ENCODE measurements around the gene TMEM255B.
A peak's percentile ranks its signal among the peaks of the same experiment; 100 is the strongest.

The TMEM255B gene

GRCh38 chr13:113805431-113806103 lies 46.5 kb downstream of the TMEM255B start:
- peaks cover 0 to 39% (median 7%) of the 10 kb centered on the region in 11 experiments; a peak in 8 of 22 replicates for H3K27me3 ChIP-seq
- H3K36me3 ChIP-seq = no peaks in the 10 kb centered on the region; a peak in 2 of 22 replicates
- no peak overlapping the region for H3K9ac ChIP-seq
- no peak overlapping the region for H3K4me3 ChIP-seq
- no peak overlapping the region for H3K27ac ChIP-seq
- no peak overlapping the region for H3K4me2 ChIP-seq
- TF ChIP-seq Cebpa-rat (IDR thresholded peaks at IDR 0.05) = no peak
- H4K20me1 ChIP-seq = peaks cover 0 to 15% (median 0%) of the 10 kb centered on the region in 11 experiments; a peak in 2 of 22 replicates
- peaks cover 36 to 55% (median 46%) of the 10 kb centered on the region in 11 experiments for H3K9me3 ChIP-seq (replicated peaks in 1 of 11)
- peaks cover 9 to 32% (median 23%) of the 10 kb centered on the region in 10 experiments; a peak in 19 of 20 replicates for H3K4me1 ChIP-seq

GRCh38 chr13:113806104-113806471 lies 47.1 kb downstream of the TMEM255B start:
- Histone ChIP-seq H3K4me2 (no peak overlapping the region), H3K9ac (no peak overlapping the region), H3K4me3 (no peak overlapping the region), H3K27ac (no peak overlapping the region), H3K4me1 (peaks cover 9 to 36% (median 27%) of the 10 kb centered on the region in 10 experiments; a peak in 19 of 20 replicates), H3K36me3 (no peaks in the 10 kb centered on the region; a peak in 2 of 22 replicates), H3K27me3 (peaks cover 0 to 39% (median 7%) of the 10 kb centered on the region in 11 experiments; a peak in 8 of 22 replicates), H3K9me3 (replicated peaks in 1 of 11) (peaks cover 36 to 58% (median 48%) of the 10 kb centered on the region in 11 experiments), H4K20me1 (peaks cover 0 to 13% (median 0%) of the 10 kb centered on the region in 11 experiments; a peak in 2 of 22 replicates)
- TF ChIP-seq Cebpa-rat (IDR thresholded peaks at IDR 0.05) = no peak

- H3K27me3 ChIP-seq = peaks cover 0 to 39% (median 7%) of the 10 kb centered on the region in 11 experiments; a peak in 8 of 22 replicates
- peaks cover 0 to 9% (median 0%) of the 10 kb centered on the region in 11 experiments; a peak in 2 of 22 replicates for H4K20me1 ChIP-seq
- H3K27ac ChIP-seq = no peak overlapping the region
- H3K4me3 ChIP-seq = no peak overlapping the region
- H3K9ac ChIP-seq = no peak overlapping the region
- H3K4me2 ChIP-seq = no peak overlapping the region
- H3K9me3 ChIP-seq (replicated peaks in 1 of 11) = peaks cover 36 to 58% (median 48%) of the 10 kb centered on the region in 11 experiments
- no peak for TF ChIP-seq Cebpa-rat (IDR thresholded peaks at IDR 0.05)
- H3K4me1 ChIP-seq = peaks cover 9 to 32% (median 23%) of the 10 kb centered on the region in 10 experiments; a peak in 19 of 20 replicates
- H3K36me3 ChIP-seq = no peaks in the 10 kb centered on the region; a peak in 2 of 22 replicates
Observed at GRCh38 chr13:113806526-113806925, 47.5 kb downstream of the TMEM255B start.

- peaks cover 0 to 6% (median 0%) of the 10 kb centered on the region in 11 experiments; a peak in 1 of 22 replicates for H4K20me1 ChIP-seq
- H3K4me1 ChIP-seq = peaks cover 0 to 21% (median 14%) of the 10 kb centered on the region in 10 experiments; a peak in 13 of 20 replicates
- no peaks in the 10 kb centered on the region; a peak in 2 of 22 replicates for H3K36me3 ChIP-seq
- peak overlapping the region in 2 of 11 experiments; percentile 10 to 17; a peak in 2 of 22 replicates for H3K4me2 ChIP-seq
- peaks cover 36 to 58% (median 48%) of the 10 kb centered on the region in 11 experiments for H3K9me3 ChIP-seq (replicated peaks in 1 of 11)
- H3K4me3 ChIP-seq = peak overlapping the region in 3 of 10 experiments; percentile 1 to 31 (median 3); a peak in 1 of 20 replicates
- no peak overlapping the region for H3K9ac ChIP-seq
- peaks cover 0 to 35% (median 7%) of the 10 kb centered on the region in 11 experiments; a peak in 8 of 22 replicates for H3K27me3 ChIP-seq
- TF ChIP-seq Cebpa-rat (IDR thresholded peaks at IDR 0.05) = no peak
- H3K27ac ChIP-seq = no peak overlapping the region
Observed at GRCh38 chr13:113808058-113808834, 49.2 kb downstream of the TMEM255B start.

- TF ChIP-seq Cebpa-rat (IDR thresholded peaks at IDR 0.05) = no peak
- H3K36me3 ChIP-seq = no peaks in the 10 kb centered on the region; a peak in 2 of 22 replicates
- H3K4me2 ChIP-seq = peak overlapping the region in 8 of 11 experiments; percentile 23 to 80 (median 66); a peak in 14 of 22 replicates
- peaks cover 0 to 23% (median 14%) of the 10 kb centered on the region in 10 experiments; a peak in 16 of 20 replicates for H3K4me1 ChIP-seq
- no peak overlapping the region for H3K9ac ChIP-seq
- peak overlapping the region in 1 of 10 experiments; percentile 21; a peak in 1 of 20 replicates for H3K4me3 ChIP-seq
- no peak overlapping the region for H3K27ac ChIP-seq
- peaks cover 37 to 67% (median 51%) of the 10 kb centered on the region in 11 experiments for H3K9me3 ChIP-seq (replicated peaks in 1 of 11)
- H3K27me3 ChIP-seq = peaks cover 0 to 39% (median 7%) of the 10 kb centered on the region in 11 experiments; a peak in 8 of 22 replicates
- H4K20me1 ChIP-seq = 0 out of 22 replicates have a peak, but pooled peaks cover 0 to 6% (median 0%) of the 10 kb centered on the region in 11 experiments
Observed at GRCh38 chr13:113809934-113810333, 50.9 kb downstream of the TMEM255B start.

- Histone ChIP-seq H3K9ac (0 out of 22 replicates have a peak overlapping the region, but pooled peaks of 1 of the 11 experiments have one; percentile 4), H3K4me2 (peak overlapping the region in 8 of 11 experiments; percentile 23 to 80 (median 66); a peak in 15 of 22 replicates), H3K27ac (peak overlapping the region in 2 of 11 experiments; percentile 30 to 36; a peak in 1 of 22 replicates), H3K27me3 (peaks cover 0 to 33% (median 5%) of the 10 kb centered on the region in 11 experiments; a peak in 7 of 22 replicates), H4K20me1 (0 out of 22 replicates have a peak, but pooled peaks cover 0 to 6% (median 0%) of the 10 kb centered on the region in 11 experiments), H3K36me3 (no peaks in the 10 kb centered on the region; a peak in 1 of 22 replicates), H3K9me3 (replicated peaks in 1 of 11) (peaks cover 41 to 74% (median 54%) of the 10 kb centered on the region in 11 experiments), H3K4me1 (peaks cover 0 to 26% (median 16%) of the 10 kb centered on the region in 10 experiments; a peak in 16 of 20 replicates), H3K4me3 (no peak overlapping the region)
- TF ChIP-seq Cebpa-rat (IDR thresholded peaks at IDR 0.05) = no peak
Observed at GRCh38 chr13:113810640-113811039, 51.6 kb downstream of the TMEM255B start.

- Histone ChIP-seq H4K20me1 (peaks cover 0 to 7% (median 3%) of the 10 kb centered on the region in 11 experiments; a peak in 12 of 22 replicates), H3K36me3 (peaks cover 0 to 2% (median 0%) of the 10 kb centered on the region in 11 experiments; a peak in 1 of 22 replicates), H3K9ac (no peak overlapping the region), H3K27me3 (peaks cover 0 to 26% (median 0%) of the 10 kb centered on the region in 11 experiments; a peak in 5 of 22 replicates), H3K4me1 (peaks cover 6 to 32% (median 21%) of the 10 kb centered on the region in 10 experiments), H3K4me3 (no peak overlapping the region), H3K9me3 (replicated peaks in 1 of 11) (peaks cover 39 to 72% (median 48%) of the 10 kb centered on the region in 11 experiments), H3K27ac (no peak overlapping the region), H3K4me2 (peak overlapping the region in 8 of 11 experiments; percentile 23 to 80 (median 66); a peak in 13 of 22 replicates)
- no peak for TF ChIP-seq Cebpa-rat (IDR thresholded peaks at IDR 0.05)
Observed at GRCh38 chr13:113811081-113811928, 52.3 kb downstream of the TMEM255B start.

Measured in BLaER1 treated with 17β-estradiol and CSF1 and Interleukin-3, amounts not matched to agents 10 nM and 100 nM (cell line).